Measurements from ENCODE around the gene PRKCQ.

GRCh38 chr10:6494442-6494819, 85.6 kb downstream of the PRKCQ start:
- no peak for TF ChIP-seq POLR2A (IDR thresholded peaks at IDR 0.05)
- TF ChIP-seq, protein P1, sequence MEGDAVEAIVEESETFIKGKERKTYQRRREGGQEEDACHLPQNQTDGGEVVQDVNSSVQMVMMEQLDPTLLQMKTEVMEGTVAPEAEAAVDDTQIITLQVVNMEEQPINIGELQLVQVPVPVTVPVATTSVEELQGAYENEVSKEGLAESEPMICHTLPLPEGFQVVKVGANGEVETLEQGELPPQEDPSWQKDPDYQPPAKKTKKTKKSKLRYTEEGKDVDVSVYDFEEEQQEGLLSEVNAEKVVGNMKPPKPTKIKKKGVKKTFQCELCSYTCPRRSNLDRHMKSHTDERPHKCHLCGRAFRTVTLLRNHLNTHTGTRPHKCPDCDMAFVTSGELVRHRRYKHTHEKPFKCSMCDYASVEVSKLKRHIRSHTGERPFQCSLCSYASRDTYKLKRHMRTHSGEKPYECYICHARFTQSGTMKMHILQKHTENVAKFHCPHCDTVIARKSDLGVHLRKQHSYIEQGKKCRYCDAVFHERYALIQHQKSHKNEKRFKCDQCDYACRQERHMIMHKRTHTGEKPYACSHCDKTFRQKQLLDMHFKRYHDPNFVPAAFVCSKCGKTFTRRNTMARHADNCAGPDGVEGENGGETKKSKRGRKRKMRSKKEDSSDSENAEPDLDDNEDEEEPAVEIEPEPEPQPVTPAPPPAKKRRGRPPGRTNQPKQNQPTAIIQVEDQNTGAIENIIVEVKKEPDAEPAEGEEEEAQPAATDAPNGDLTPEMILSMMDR (IDR thresholded peaks at IDR 0.05), result no peak

Measured in tibial nerve (tissue), 3 donors.